SK-MEL-5 (cell line): ENCODE results near the gene TARBP2. TPM values are rescaled to one million over a fixed set of nuclear protein-coding genes. Genes with fewer than 3 reads are reported as not detected.
"Not testable (repeated sequence)": the region's sequence is repeated elsewhere in the genome, so short reads cannot be mapped to it uniquely, and the experiment has no call there.

Experiments used
- DNase-seq: peaks from one replicate; pipeline ENCODE4 v3.0.0-alpha.2; 2016; ENCODE audit warnings: low read depth, low spot score
- in situ Hi-C: cut with HindIII; loops from 2 replicates; pipeline ENCODE4 v1.10.0; 2016; ENCODE audit warnings: low sequenced_read_pairs, high pct_unique_total_duplicates, low pct_unique_long_range_greater_than_20kb
- small RNA-seq, 2 experiments: library from RNA; depleted of rRNA; stranded (forward); fragments of <200 nt; gene quantifications; one replicate each; pipeline ENCODE3, GENCODE V24; 2014
- total RNA-seq: library from RNA; depleted of rRNA; stranded (reverse); fragments of >200 nt; shearing (Covaris generic); gene quantifications from 2 replicates; pipeline ENCODE4 v1.2.3, GENCODE V29; 2014; rRNA removed

The TARBP2 gene
- total RNA-seq, 1 experiment from 2014 or later = 62.8 TPM

- in situ Hi-C loops = no loop called here
- DNase-seq = no peak
Observed at GRCh38 chr12:53530920-53531319, 29.8 kb downstream of the TARBP2 start.

GRCh38 chr12:53532021-53532420 lies 30.9 kb downstream of the TARBP2 start:
- DNase-seq = no peak
- in situ Hi-C loops = no loop called here

- in situ Hi-C loops = no loop called here
- DNase-seq = peak; percentile 68
Observed at GRCh38 chr12:53532524-53533445, 31.7 kb downstream of the TARBP2 start.

- DNase-seq = peak; percentile 87
- in situ Hi-C loops = no loop called here
Observed at GRCh38 chr12:53533471-53533870, 32.4 kb downstream of the TARBP2 start.

GRCh38 chr12:53536962-53537361 lies 35.9 kb downstream of the TARBP2 start:
- no peak for DNase-seq
- in situ Hi-C loops = no loop called here

- in situ Hi-C loops = no loop called here
- peak; percentile 92 for DNase-seq
Observed at GRCh38 chr12:53538209-53538689, 37.2 kb downstream of the TARBP2 start.

GRCh38 chr12:53539526-53539925 lies 38.4 kb downstream of the TARBP2 start:
- no peak for DNase-seq
- in situ Hi-C loops = no loop called here

- peak; percentile 82 for DNase-seq
- in situ Hi-C loops = no loop called here
Observed at GRCh38 chr12:53543539-53543938, 42.5 kb downstream of the TARBP2 start.

GRCh38 chr12:53548354-53548753 lies 47.3 kb downstream of the TARBP2 start:
- in situ Hi-C loops, DNase-seq: not testable (repeated sequence)

- in situ Hi-C loops, DNase-seq: not testable (repeated sequence)
Observed at GRCh38 chr12:53550131-53550530, 49.0 kb downstream of the TARBP2 start.

- in situ Hi-C loops = no loop called here
- DNase-seq = no peak
Observed at GRCh38 chr12:53550595-53550994, 49.5 kb downstream of the TARBP2 start.

GRCh38 chr12:53551889-53552291 lies 50.8 kb downstream of the TARBP2 start:
- in situ Hi-C loops = no loop called here
- peak; percentile 26 for DNase-seq

- no peak for DNase-seq
- in situ Hi-C loops = no loop called here
Observed at GRCh38 chr12:53552361-53553327, 51.6 kb downstream of the TARBP2 start.

Small RNA genes lying within 50 kb of the gene (small RNA-seq; reads per million reads assigned to genes)
- gene AC023509.3 = 0 reads per million in 2 experiments

Other genes starting within 250 kb of the TARBP2 start
- gene ESPL1, start 233.0 kb upstream of the TARBP2 start, total RNA-seq = 8.3 and 9.2 TPM in 2 replicates
- 531 and 559 TPM in 2 replicates for gene PFDN5, start 205.7 kb upstream of the TARBP2 start, total RNA-seq
- gene MYG1, start 201.6 kb upstream of the TARBP2 start, total RNA-seq = 59.4 and 61.3 TPM in 2 replicates
- 72.2 and 73.3 TPM in 2 replicates for gene AAAS, start 179.7 kb upstream of the TARBP2 start, total RNA-seq
- gene SP7, start 164.9 kb upstream of the TARBP2 start, total RNA-seq = not detected in 2 replicates
- gene SP1, start 121.1 kb upstream of the TARBP2 start, total RNA-seq = 38.9 and 40.5 TPM in 2 replicates
- 0.13 TPM in 1 of 2 replicates, not detected in the other for gene AMHR2, start 77.4 kb upstream of the TARBP2 start, total RNA-seq
- 101 and 106 TPM in 2 replicates for gene PRR13, start 59.5 kb upstream of the TARBP2 start, total RNA-seq
- 165 and 176 TPM in 2 replicates for gene PCBP2, start 49.2 kb upstream of the TARBP2 start, total RNA-seq
- gene MAP3K12, start 1.8 kb upstream of the TARBP2 start, total RNA-seq = 10.1 and 11.4 TPM in 2 replicates
- gene NPFF, start 6.2 kb downstream of the TARBP2 start, total RNA-seq = not detected in 2 replicates
- 10.2 and 11.8 TPM in 2 replicates for gene ATF7, start 125.1 kb downstream of the TARBP2 start, total RNA-seq
- 503 and 579 TPM in 2 replicates for gene ATP5MC2, start 174.8 kb downstream of the TARBP2 start, total RNA-seq
- gene CALCOCO1, start 226.2 kb downstream of the TARBP2 start, total RNA-seq = 40.6 and 43.6 TPM in 2 replicates